GM12878 (cell line): Measurements from ENCODE around the gene HNRNPF. TPM values are rescaled to one million over a fixed set of nuclear protein-coding genes. Genes with fewer than 3 reads are reported as not detected.

Source experiments
- ATAC-seq: fragments of 200-7000 bp; cut with Tn5 transposase; 3 replicates; pipeline ENCODE4 v1.9.1; 2020; ENCODE audit warnings: mild to moderate bottlenecking, moderate library complexity
- BruUV-seq: library from RNA; stranded (reverse); fragments of 400-500 nt; replicated peaks from 2 replicates; lab custom pipeline; 2021; lab: Mats Ljungman, UMichigan
- CTCF ChIA-PET: fragments of 300-600 bp; sonication (Branson Sonifier 250); formaldehyde crosslinking; extraction: SDS; loops from one replicate; lab custom pipeline; 2021; ENCODE audit warnings: inconsistent platforms; lab: Yijun Ruan, JAX
- POLR2A ChIA-PET: fragments of 350-600 bp; formaldehyde crosslinking; extraction: SDS; loops from one replicate; lab custom pipeline; 2021; ENCODE audit warnings: inconsistent platforms; lab: Charles Lee
- RAD21 ChIA-PET: fragments of 300-600 bp; sonication (Branson Sonifier 250); formaldehyde crosslinking; loops from one replicate; lab custom pipeline; 2023; ENCODE audit warnings: antibody characterized with exemption; ENCODE audit not compliant: unreplicated experiment; lab: Charles Lee
- SMC1A ChIA-PET: fragments of 300-600 bp; sonication (Branson Sonifier 250); formaldehyde crosslinking; loops from one replicate; lab custom pipeline; 2023; ENCODE audit not compliant: unreplicated experiment, uncharacterized antibody; lab: Charles Lee
- DNase-seq: peaks from one replicate; pipeline ENCODE4 v3.0.0-alpha.2; 2011; ENCODE audit warnings: low read depth, low spot score
- FAIRE-seq: peaks from 3 replicates; lab custom pipeline; 2011; peaks lifted over from hg19 to GRCh38; lab: Jason Lieb, UNC
- H2AFZ ChIP-seq: 2 replicates; pipeline ENCODE4 v1.6.0; 2011; ENCODE audit warnings: low read depth, low read length, control low read depth; ENCODE audit not compliant: control insufficient read depth
- H3K27ac ChIP-seq: 2 replicates; pipeline ENCODE4 v1.5.1; 2011; ENCODE audit warnings: control low read depth; ENCODE audit not compliant: control insufficient read depth, insufficient read depth
- H3K27me3 ChIP-seq, 2 experiments: replicated peaks in 1 of 2; 2 replicates each; pipeline versions ENCODE4 v1.6.0 to v1.6.1; 2011; ENCODE audit warnings: low read length in 1 of 2; ENCODE audit not compliant: control insufficient read depth in 2 of 2, insufficient read depth in 2 of 2
- H3K36me3 ChIP-seq, 2 experiments: 2 replicates each; pipeline ENCODE4 v1.5.1; 2011; ENCODE audit warnings: low read length in 1 of 2; ENCODE audit not compliant: control insufficient read depth in 2 of 2, insufficient read depth in 2 of 2
- H3K4me1 ChIP-seq: 2 replicates; pipeline ENCODE4 v1.6.1; 2011; ENCODE audit warnings: mild to moderate bottlenecking, low read length, moderate library complexity, mixed read lengths; ENCODE audit not compliant: control insufficient read depth, insufficient read depth
- H3K4me2 ChIP-seq: 2 replicates; pipeline ENCODE4 v1.6.0; 2011; ENCODE audit warnings: control low read depth; ENCODE audit not compliant: control insufficient read depth, insufficient read depth
- H3K4me3 ChIP-seq: fragments of 200-600 bp; sonication (generic); 2 replicates; pipeline ENCODE4 v1.5.1; 2016
- H3K79me2 ChIP-seq: 2 replicates; pipeline ENCODE4 v1.6.0; 2011; ENCODE audit warnings: low read length; ENCODE audit not compliant: control insufficient read depth, insufficient read depth
- H3K9ac ChIP-seq: 2 replicates; pipeline ENCODE4 v1.8.0; 2011; ENCODE audit warnings: low read length, control low read depth, mixed read lengths; ENCODE audit not compliant: control insufficient read depth, insufficient read depth
- H3K9me3 ChIP-seq: replicated peaks from 3 replicates; pipeline ENCODE4 v1.5.1; 2011; ENCODE audit warnings: mild to moderate bottlenecking, low read length; ENCODE audit not compliant: control insufficient read depth, insufficient read depth
- H4K20me1 ChIP-seq: 2 replicates; pipeline ENCODE4 v1.6.0; 2011; ENCODE audit not compliant: control insufficient read depth, insufficient read depth
- ATF3 ChIP-seq: IDR thresholded peaks from 2 replicates; pipeline ENCODE4 v1.6.1; 2011; ENCODE audit warnings: low read depth, mild to moderate bottlenecking, low read length, moderate library complexity, borderline replicate concordance; ENCODE audit errors: extremely low read depth
- CHD1 ChIP-seq: IDR thresholded peaks from 2 replicates; pipeline ENCODE4 v1.6.1; 2012; ENCODE audit warnings: low read depth, low read length, improper control_type of control experiment
- CHD4 ChIP-seq: fragments of 200-600 bp; sonication (generic); IDR thresholded peaks from 2 replicates; pipeline ENCODE4 v1.6.1; 2016; ENCODE audit warnings: mild to moderate bottlenecking
- ETV6 ChIP-seq, 2 experiments: fragments of 450-650 bp in 1 of 2; IDR thresholded peaks in 1 of 2; conservative IDR thresholded peaks in 1 of 2; 2 replicates each; pipeline ENCODE4 v1.6.1; 2014; ENCODE audit warnings: antibody characterized with exemption in 1 of 2, borderline replicate concordance in 1 of 2, low read depth in 1 of 2, mild to moderate bottlenecking in 1 of 2, moderate library complexity in 1 of 2
- MEF2A ChIP-seq: IDR thresholded peaks from 2 replicates; pipeline ENCODE4 v1.6.1; 2011; ENCODE audit warnings: low read depth, mild to moderate bottlenecking, low read length, moderate library complexity; ENCODE audit not compliant: insufficient read depth
- NR2C1 ChIP-seq: fragments of 450-650 bp; IDR thresholded peaks from 2 replicates; pipeline ENCODE4 v1.6.1; 2017; ENCODE audit warnings: antibody characterized with exemption, mild to moderate bottlenecking, moderate library complexity
- POU2F2 ChIP-seq: IDR thresholded peaks from 3 replicates; pipeline ENCODE4 v1.6.1; 2011; ENCODE audit warnings: low read depth, mild to moderate bottlenecking, low read length, borderline replicate concordance
- SRF ChIP-seq, 2 experiments: IDR thresholded peaks; 2 replicates each; pipeline ENCODE4 v1.6.1; 2011; ENCODE audit warnings: low read depth in 2 of 2, low read length in 2 of 2, mild to moderate bottlenecking in 1 of 2, moderate library complexity in 1 of 2
- TARDBP ChIP-seq: IDR thresholded peaks from 2 replicates; pipeline ENCODE4 v1.6.1; 2016; ENCODE audit warnings: borderline replicate concordance
- ZBED1 ChIP-seq: IDR thresholded peaks from 2 replicates; pipeline ENCODE4 v1.6.1; 2016; ENCODE audit warnings: borderline replicate concordance
- WGBS: methylation state at CpG from one replicate; pipeline ENCODE4 v1.1.6; 2016; ENCODE audit warnings: low lambda C conversion rate; ENCODE audit not compliant: insufficient replicate concordance, insufficient coverage; ENCODE audit errors: missing lambda C conversion rate; 5-methylcytosine and 5-hydroxymethylcytosine counted together
- in situ Hi-C: fragments of 300-500 bp; cut with MboI; formaldehyde crosslinking; loops from 9 replicates; pipeline ENCODE4 v1.14.3; 2018; ENCODE audit warnings: mixed read lengths
- intact Hi-C: fragments of 100-400 bp; cut with micrococcal nuclease; formaldehyde crosslinking; loops from one replicate; pipeline ENCODE4 v1.14.2; 2022; ENCODE audit not compliant: unreplicated experiment
- polyA plus RNA-seq, 11 experiments: library from polyadenylated mRNA; depleted of rRNA in 4 of 11; unstranded in 6 of 11; stranded (reverse) in 5 of 11; fragments of >200 nt; fragmentation: Nextera tagmentation in 4 of 11; fragmentation: Illumina TruSeq in 1 of 11; extraction: Ambion mirVana in 4 of 11; extraction: Trizol in 1 of 11; gene quantifications; 1 replicate in 1 of 11; 2 replicates in 10 of 11; pipeline versions ENCODE4 v1.2.1 to v1.2.3, GENCODE V29; 2011 to 2016; ENCODE audit warnings: inconsistent platforms in 2 of 11, missing spikeins in 2 of 11, low read depth in 1 of 11
- total RNA-seq, 4 experiments: library from RNA; depleted of rRNA in 3 of 4; stranded (reverse); fragments of >200 nt in 3 of 4; fragmentation: Illumina TruSeq in 1 of 4; extraction: Trizol in 1 of 4; gene quantifications; 2 replicates each; pipeline versions ENCODE4 v1.2.1 to v1.2.3, GENCODE V29; 2013 to 2021
- TF ChIP-seq, protein P1 (sequence below): IDR thresholded peaks from 2 replicates; pipeline ENCODE4 v1.6.1; 2012; ENCODE audit warnings: low read depth, low read length, improper control_type of control experiment
- TF ChIP-seq, protein P2 (sequence below): IDR thresholded peaks from 2 replicates; pipeline ENCODE4 v1.6.1; 2012; ENCODE audit warnings: low read depth, low read length, improper control_type of control experiment
- TF ChIP-seq, protein P3 (sequence below): IDR thresholded peaks from 2 replicates; pipeline ENCODE4 v1.6.1; 2011; ENCODE audit warnings: mild to moderate bottlenecking, low read depth, low read length, moderate library complexity; ENCODE audit not compliant: insufficient replicate concordance

HNRNPF gene
- total and polyA plus RNA-seq, 10 of the 15 experiments (the other 5 are each of a cell fraction or from before 2014, with no cell fraction given): 156 to 373 (median 293) TPM

- H2AFZ ChIP-seq: no peak overlapping the region
- FAIRE-seq: no peak
- ChIA-PET SMC1A (interaction anchor here (1.2 kb wide), 1 partner anchor 59 kb away, joined by 6 read pairs; no protein-coding TSS in a partner anchor), CTCF (no interaction called here), RAD21 (interaction anchor here (0.7 kb wide), 1 partner anchor 196 kb away, joined by 3 read pairs; no protein-coding TSS in a partner anchor), POLR2A (no interaction called here)
- no peaks in the 10 kb centered on the region for H3K9me3 ChIP-seq
- no peak overlapping the region for H3K27ac ChIP-seq
- H3K27me3 ChIP-seq: peaks cover 0 to 2% of the 10 kb centered on the region in 2 experiments; a peak in 1 of 4 replicates
- intact Hi-C loops: no loop called here
- ATAC-seq: no peak
- H3K4me2 ChIP-seq: no peak overlapping the region
- no peak for DNase-seq
- no peak overlapping the region for H3K9ac ChIP-seq
- no peaks in the 10 kb centered on the region for H3K4me1 ChIP-seq
- H3K79me2 ChIP-seq: no peaks in the 10 kb centered on the region
- H4K20me1 ChIP-seq: no peaks in the 10 kb centered on the region
- no peak overlapping the region for H3K4me3 ChIP-seq
- 19% methylated on average over 3 of the region's 14 CpGs for WGBS
- in situ Hi-C loops: loop anchor here (25.0 kb wide), 1 partner anchor 139 kb away; no protein-coding TSS in a partner anchor
- no TSS peak for BruUV-seq
- TF ChIP-seq CHD4: no peak
- TF ChIP-seq MEF2A: no peak
- no peak for TF ChIP-seq TARDBP
- TF ChIP-seq ETV6 (conservative IDR thresholded peaks at IDR 0.05 in 1 of 2, IDR thresholded peaks at IDR 0.05 in 1 of 2; ENCODE audit: borderline replicate concordance in 1 of 2, low read depth in 1 of 2): no peak
- TF ChIP-seq, protein P1, sequence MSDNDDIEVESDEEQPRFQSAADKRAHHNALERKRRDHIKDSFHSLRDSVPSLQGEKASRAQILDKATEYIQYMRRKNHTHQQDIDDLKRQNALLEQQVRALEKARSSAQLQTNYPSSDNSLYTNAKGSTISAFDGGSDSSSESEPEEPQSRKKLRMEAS: no peak
- TF ChIP-seq POU2F2: no peak
- TF ChIP-seq NR2C1: no peak
- TF ChIP-seq, protein P2, sequence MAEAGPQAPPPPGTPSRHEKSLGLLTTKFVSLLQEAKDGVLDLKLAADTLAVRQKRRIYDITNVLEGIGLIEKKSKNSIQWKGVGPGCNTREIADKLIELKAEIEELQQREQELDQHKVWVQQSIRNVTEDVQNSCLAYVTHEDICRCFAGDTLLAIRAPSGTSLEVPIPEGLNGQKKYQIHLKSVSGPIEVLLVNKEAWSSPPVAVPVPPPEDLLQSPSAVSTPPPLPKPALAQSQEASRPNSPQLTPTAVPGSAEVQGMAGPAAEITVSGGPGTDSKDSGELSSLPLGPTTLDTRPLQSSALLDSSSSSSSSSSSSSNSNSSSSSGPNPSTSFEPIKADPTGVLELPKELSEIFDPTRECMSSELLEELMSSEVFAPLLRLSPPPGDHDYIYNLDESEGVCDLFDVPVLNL: no peak
- TF ChIP-seq SRF (IDR thresholded peaks at IDR 0.05; ENCODE audit: low read depth in 2 of 2, low read length in 2 of 2): no peak
- TF ChIP-seq ZBED1: no peak
- TF ChIP-seq CHD1: no peak
- TF ChIP-seq, protein P3, sequence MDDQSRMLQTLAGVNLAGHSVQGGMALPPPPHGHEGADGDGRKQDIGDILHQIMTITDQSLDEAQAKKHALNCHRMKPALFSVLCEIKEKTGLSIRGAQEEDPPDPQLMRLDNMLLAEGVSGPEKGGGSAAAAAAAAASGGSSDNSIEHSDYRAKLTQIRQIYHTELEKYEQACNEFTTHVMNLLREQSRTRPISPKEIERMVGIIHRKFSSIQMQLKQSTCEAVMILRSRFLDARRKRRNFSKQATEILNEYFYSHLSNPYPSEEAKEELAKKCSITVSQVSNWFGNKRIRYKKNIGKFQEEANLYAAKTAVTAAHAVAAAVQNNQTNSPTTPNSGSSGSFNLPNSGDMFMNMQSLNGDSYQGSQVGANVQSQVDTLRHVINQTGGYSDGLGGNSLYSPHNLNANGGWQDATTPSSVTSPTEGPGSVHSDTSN: no peak
- no peak for TF ChIP-seq ATF3
- no peaks in the 10 kb centered on the region for H3K36me3 ChIP-seq
These were observed 57.7 kb downstream of the HNRNPF start for GRCh38 chr10:43351301-43351700.
